Heart left ventricle (tissue), 16 donors: ENCODE measurements around the gene GALNT2. TPM values are rescaled to one million over a fixed set of nuclear protein-coding genes. Genes with fewer than 3 reads are reported as not detected.

Experiments
- ATAC-seq, 4 donors: fragments of 200-7000 bp; cut with Tn5 transposase; one replicate each; pipeline ENCODE4 v1.9.1; 2020 to 2022; ENCODE audit warnings: moderate library complexity in 4 of 4, mild to moderate bottlenecking in 3 of 4, moderate number of reproducible peaks in 1 of 4
- DNase-seq, 5 donors: peaks; one replicate each; pipeline ENCODE4 v3.0.0-alpha.2; 2020
- H3K27ac ChIP-seq, 12 donors: fragments of 200-600 bp; sonication (generic) in 4 of 12; one replicate each; pipeline versions ENCODE4 v1.5.0 to v1.8.0; 2016 to 2022; ENCODE audit warnings: mild to moderate bottlenecking in 2 of 12
- H3K27me3 ChIP-seq, 9 donors: fragments of 200-600 bp; sonication (generic) in 2 of 9; one replicate each; pipeline versions ENCODE4 v1.5.1 to v1.8.0; 2016 to 2022; ENCODE audit warnings: mild to moderate bottlenecking in 3 of 9
- H3K36me3 ChIP-seq, 9 donors: fragments of 200-600 bp; sonication (generic) in 2 of 9; one replicate each; pipeline versions ENCODE4 v1.5.0 to v1.8.0; 2018 to 2022; ENCODE audit warnings: mild to moderate bottlenecking in 2 of 9
- H3K4me1 ChIP-seq, 12 donors: fragments of 200-600 bp; sonication (generic) in 4 of 12; one replicate each; pipeline versions ENCODE4 v1.5.0 to v1.8.0; 2016 to 2022; ENCODE audit warnings: mild to moderate bottlenecking in 3 of 12
- H3K4me3 ChIP-seq, 12 donors: fragments of 200-600 bp; sonication (generic) in 4 of 12; one replicate each; pipeline versions ENCODE4 v1.5.0 to v1.8.0; 2017 to 2022; ENCODE audit warnings: mild to moderate bottlenecking in 9 of 12, moderate library complexity in 4 of 12
- H3K9me3 ChIP-seq, 12 donors: fragments of 200-600 bp; sonication (generic) in 4 of 12; one replicate each; pipeline versions ENCODE4 v1.5.0 to v1.8.0; 2016 to 2022; ENCODE audit warnings: mild to moderate bottlenecking in 1 of 12
- POLR2A ChIP-seq, 2 donors: fragments of 450-650 bp; IDR thresholded peaks; one replicate each; pipeline ENCODE4 v1.6.1; 2017; ENCODE audit warnings: antibody characterized with exemption in 2 of 2, mild to moderate bottlenecking in 2 of 2, moderate library complexity in 2 of 2
- WGBS, 4 donors: extraction: QIAGEN DNeasy Blood & Tissue Kit in 2 of 4; methylation state at CpG; one replicate each; pipeline versions ENCODE4 v1.1.5 to v1.1.7; 2013 to 2018; 5-methylcytosine and 5-hydroxymethylcytosine counted together
- intact Hi-C, 10 donors: fragments of 100-400 bp; cut with DNase I; formaldehyde crosslinking; loops; one replicate each; pipeline versions ENCODE4 v1.11.1 to v1.14.2; 2022
- polyA plus RNA-seq, 2 donors: library from polyadenylated mRNA; stranded (reverse); fragments of 200-250 nt; gene quantifications; one replicate each; pipeline ENCODE4 v1.2.3, GENCODE V29; 2013
- total RNA-seq, 9 donors: library from RNA; depleted of rRNA in 2 of 9; stranded (reverse); fragments of >200 nt in 2 of 9; fragmentation: NEBNext Ultra II Directional in 3 of 9; extraction: Animal tissue kit (Norgen Biotek cat#: 25700) in 3 of 9; gene quantifications; one replicate each; pipeline versions ENCODE4 v1.1.0 to v1.2.4, GENCODE V29; 2016 to 2023
- TF ChIP-seq, protein P1 (sequence below), 12 donors: fragments of 200-600 bp; sonication (generic) in 4 of 12; IDR thresholded peaks; one replicate each; pipeline versions ENCODE4 v1.5.0 to v1.8.0; 2018 to 2022; ENCODE audit warnings: antibody characterized with exemption in 12 of 12, mild to moderate bottlenecking in 5 of 12
- donor health status: ischemic (EF 13 %, LVEDD 7.1; RV severe dilation, severe dysfunction).
- donor health status: healthy with polysubstance abuse.
- donor health status: DM: no; HTN: yes; CAD: no.
- donor health status: DM: no; HTN: no; CAD: no.
- donor health status: ischemic (EF 25% LVEDD 6.9; RV normal size, moderate dysfunction).
- donor health status: ischemic (EF 25% LVEDD 5.7; RV mildly dilated, moderate dysfunction).
- donor health status: healthy.
- donor health status: DM: yes; HTN: yes; CAD: no.
- donor health status: ischemic (EF 35%, LVEDD 5.7; RV mildly dilated, moderate dysfunction).
- donor health status: nonischemic (EF 11% LVEDD 7.7; RV severe dilation, severe dysfunction).
- donor health status: DM: yes; HTN: yes; CAD: no.
- donor health status: PGD.
- donor health status: ischemic (EF 29% LVEDD 5.4; RV normal size, mild dysfunction).
- donor health status: nonischemic (EF 23%, LVEDD 6.1; RV moderate dilation, normal function).

Gene GALNT2
- total and polyA plus RNA-seq, 11 donors = 10.1 to 44.9 (median 31.6) TPM

DNA sequence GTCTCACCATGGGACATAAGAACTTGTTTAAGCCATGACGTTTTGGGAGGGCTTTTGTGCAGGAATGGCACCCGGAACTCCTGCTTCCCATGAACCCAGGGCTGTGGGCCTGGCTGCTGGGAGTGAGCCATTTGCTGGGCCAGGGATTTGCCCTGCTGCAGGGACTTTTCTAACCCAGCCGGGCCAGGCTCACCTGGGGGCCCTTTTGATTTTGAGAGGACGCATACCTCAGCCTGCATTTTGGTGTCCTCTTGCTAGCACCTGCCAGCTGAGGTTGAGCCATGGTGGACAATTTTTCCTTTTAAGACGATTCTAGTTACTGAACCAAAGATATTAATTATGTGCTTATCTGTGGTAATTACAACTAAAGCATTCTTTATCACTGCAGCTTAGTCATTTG, 28.9 kb downstream of the GALNT2 start:
- TF ChIP-seq, protein P1, sequence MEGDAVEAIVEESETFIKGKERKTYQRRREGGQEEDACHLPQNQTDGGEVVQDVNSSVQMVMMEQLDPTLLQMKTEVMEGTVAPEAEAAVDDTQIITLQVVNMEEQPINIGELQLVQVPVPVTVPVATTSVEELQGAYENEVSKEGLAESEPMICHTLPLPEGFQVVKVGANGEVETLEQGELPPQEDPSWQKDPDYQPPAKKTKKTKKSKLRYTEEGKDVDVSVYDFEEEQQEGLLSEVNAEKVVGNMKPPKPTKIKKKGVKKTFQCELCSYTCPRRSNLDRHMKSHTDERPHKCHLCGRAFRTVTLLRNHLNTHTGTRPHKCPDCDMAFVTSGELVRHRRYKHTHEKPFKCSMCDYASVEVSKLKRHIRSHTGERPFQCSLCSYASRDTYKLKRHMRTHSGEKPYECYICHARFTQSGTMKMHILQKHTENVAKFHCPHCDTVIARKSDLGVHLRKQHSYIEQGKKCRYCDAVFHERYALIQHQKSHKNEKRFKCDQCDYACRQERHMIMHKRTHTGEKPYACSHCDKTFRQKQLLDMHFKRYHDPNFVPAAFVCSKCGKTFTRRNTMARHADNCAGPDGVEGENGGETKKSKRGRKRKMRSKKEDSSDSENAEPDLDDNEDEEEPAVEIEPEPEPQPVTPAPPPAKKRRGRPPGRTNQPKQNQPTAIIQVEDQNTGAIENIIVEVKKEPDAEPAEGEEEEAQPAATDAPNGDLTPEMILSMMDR (IDR thresholded peaks at IDR 0.05) = no peak
- TF ChIP-seq POLR2A (IDR thresholded peaks at IDR 0.05) = no peak
- Histone ChIP-seq H3K9me3 (no peaks in the 10 kb centered on the region), H3K4me3 (no peak overlapping the region), H3K36me3 (peaks cover 0 to 10% (median 2%) of the 10 kb centered on the region in 9 donors), H3K27ac (no peak overlapping the region), H3K27me3 (no peaks in the 10 kb centered on the region), H3K4me1 (peaks cover 0 to 4% (median 0%) of the 10 kb centered on the region in 12 donors)
- intact Hi-C loops = no loop called here
- ATAC-seq (no peak), DNase-seq (no peak)
- 89 to 94% (median 91%) methylated on average over 5 of the region's 5 CpGs for WGBS, 4 donors

DNA sequence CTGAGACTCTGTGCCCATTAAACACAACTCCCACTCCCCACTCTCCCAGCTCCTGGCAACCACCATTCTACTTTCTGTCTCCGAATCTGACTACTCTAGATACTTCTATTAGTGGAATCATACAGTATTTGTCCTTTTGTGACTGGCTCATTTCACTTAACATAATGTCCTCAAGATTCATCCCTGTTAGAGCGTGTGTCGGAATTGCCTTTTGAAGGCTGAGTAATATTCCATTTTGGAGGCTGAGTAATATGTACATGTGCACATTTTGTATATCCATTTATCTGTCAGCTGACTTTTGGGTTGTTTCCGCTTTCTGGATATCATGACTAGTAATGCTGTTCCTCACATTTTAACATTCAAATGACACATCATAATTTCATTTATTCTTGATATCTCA, 30.3 kb downstream of the GALNT2 start:
- DNase-seq (no peak), ATAC-seq (no peak)
- no peak overlapping the region for H3K27ac ChIP-seq
- WGBS, 4 donors = 96 to 99% (median 97%) methylated on average over 4 of the region's 4 CpGs
- TF ChIP-seq, protein P1 (IDR thresholded peaks at IDR 0.05) = no peak
- TF ChIP-seq POLR2A (IDR thresholded peaks at IDR 0.05) = no peak
- peaks cover 0 to 16% (median 9%) of the 10 kb centered on the region in 12 donors for H3K4me1 ChIP-seq
- no peak overlapping the region for H3K4me3 ChIP-seq
- no peaks in the 10 kb centered on the region for H3K27me3 ChIP-seq
- H3K36me3 ChIP-seq = peaks cover 0 to 4% (median 0%) of the 10 kb centered on the region in 9 donors
- no peaks in the 10 kb centered on the region for H3K9me3 ChIP-seq
- intact Hi-C loops = no loop called here

DNA sequence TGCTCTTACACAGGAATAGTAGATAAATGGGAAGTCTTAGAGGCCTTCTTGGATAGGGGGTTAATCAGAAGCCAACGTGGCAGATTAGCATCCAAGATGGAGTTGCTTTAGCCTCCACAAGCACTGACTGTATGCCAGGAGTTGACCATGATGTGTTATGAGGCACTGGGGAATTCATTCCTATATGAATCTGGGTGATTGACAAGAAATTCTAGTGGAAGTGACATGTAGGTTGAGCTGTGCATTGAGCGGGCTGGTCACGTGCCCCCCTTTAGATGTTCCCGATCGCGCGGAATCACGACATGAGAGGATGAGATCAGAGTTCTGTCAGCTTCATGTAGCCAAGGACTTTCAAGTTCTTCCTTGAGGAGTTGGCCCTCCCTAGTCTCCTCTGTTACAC, 31.7 kb downstream of the GALNT2 start:
- WGBS, 4 donors = 91 to 99% (median 97%) methylated on average over 6 to 8 of the region's 8 CpGs

DNA sequence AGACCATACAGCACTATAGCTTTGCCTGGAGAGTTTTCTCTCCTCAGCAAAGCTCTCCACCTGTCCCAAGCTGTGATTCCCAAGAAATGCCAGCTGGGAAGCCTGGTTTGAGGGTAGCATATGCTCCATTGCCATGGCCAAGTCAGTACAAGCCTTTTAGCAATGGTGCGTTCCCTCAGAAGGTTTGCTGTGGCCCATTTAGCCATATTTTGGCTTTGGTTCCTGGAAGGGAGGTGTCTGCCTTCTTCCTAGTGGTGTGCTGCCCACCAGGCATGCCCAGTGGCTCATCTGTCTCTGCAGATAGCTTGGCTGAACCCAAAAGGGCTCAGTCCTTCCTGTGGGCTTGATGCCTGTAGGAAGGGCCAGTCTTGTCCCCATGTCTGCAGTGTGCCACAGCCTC, 32.4 kb downstream of the GALNT2 start:
- Histone ChIP-seq H3K27me3 (no peaks in the 10 kb centered on the region), H3K4me1 (peaks cover 0 to 35% (median 25%) of the 10 kb centered on the region in 12 donors), H3K36me3 (peaks cover 0 to 4% (median 0%) of the 10 kb centered on the region in 9 donors), H3K27ac (no peak overlapping the region), H3K9me3 (no peaks in the 10 kb centered on the region), H3K4me3 (no peak overlapping the region)
- DNase-seq (no peak), ATAC-seq (no peak)
- TF ChIP-seq, protein P1 (IDR thresholded peaks at IDR 0.05) = no peak
- no peak for TF ChIP-seq POLR2A (IDR thresholded peaks at IDR 0.05)
- 96 to 100% (median 98%) methylated on average over 1 of the region's 1 CpG; no CpG with 5 or more reads in 1 of the 4 donors for WGBS, 4 donors
- intact Hi-C loops = no loop called here

More for the DNA sequence above, 31.7 kb downstream of the GALNT2 start:
- Histone ChIP-seq H3K27ac (no peak overlapping the region), H3K27me3 (no peaks in the 10 kb centered on the region), H3K4me1 (peaks cover 0 to 28% (median 17%) of the 10 kb centered on the region in 12 donors), H3K9me3 (no peaks in the 10 kb centered on the region), H3K4me3 (no peak overlapping the region), H3K36me3 (peaks cover 0 to 4% (median 0%) of the 10 kb centered on the region in 9 donors)
- TF ChIP-seq, protein P1 (IDR thresholded peaks at IDR 0.05) = no peak
- TF ChIP-seq POLR2A (IDR thresholded peaks at IDR 0.05) = no peak
- DNase-seq (no peak), ATAC-seq (no peak)
- intact Hi-C loops = no loop called here
